ENCODE results near the gene LRRTM1.

- no peak for TF ChIP-seq CTCF (IDR thresholded peaks at IDR 0.05)
- TF ChIP-seq TCF7L2 (IDR thresholded peaks at IDR 0.05; ENCODE audit: low read depth, low read length): no peak
- TF ChIP-seq POLR2AphosphoS5 (IDR thresholded peaks at IDR 0.05; ENCODE audit: low read depth, low read length): no peak
- TF ChIP-seq REST (IDR thresholded peaks at IDR 0.05; ENCODE audit: insufficient read depth in 1 of 2, low read depth in 2 of 2, low read length in 1 of 2): no peak
These were observed 43.5 kb upstream of the LRRTM1 start for GRCh38 chr2:80348078-80348477.

All from Panc1 (cell line).